ENCODE data around the gene GPR137B. TPM values are rescaled to one million over a fixed set of nuclear protein-coding genes. Genes with fewer than 3 reads are reported as not detected.

GPR137B gene
- total and polyA plus RNA-seq, 9 of the 15 experiments (the other 6 are each of a cell fraction or from before 2014, with no cell fraction given) = 0.04 to 1.0 (median 0.62) TPM

DNA sequence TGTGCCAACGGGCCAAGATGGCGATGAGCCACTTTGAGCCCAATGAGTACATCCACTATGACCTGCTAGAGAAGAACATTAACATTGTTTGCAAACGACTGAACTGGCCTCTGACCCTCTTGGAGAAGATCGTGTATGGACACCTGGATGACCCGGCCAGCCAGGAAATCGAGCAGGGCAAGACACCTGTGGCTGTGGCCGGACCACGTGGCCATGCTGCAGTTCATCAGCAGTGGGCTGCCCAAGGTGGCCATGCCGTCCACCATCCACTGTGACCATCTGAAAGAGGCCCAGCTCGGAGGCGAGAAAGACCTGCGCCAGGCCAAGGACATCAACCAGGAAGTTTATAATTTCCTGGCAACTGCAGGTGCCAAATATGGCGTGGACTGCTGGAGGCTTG is 32.2 kb upstream of the GPR137B start (continued):
- no peak for TF ChIP-seq HINFP (tag; conservative IDR thresholded peaks at IDR 0.05; ENCODE audit: low read depth)
- TF ChIP-seq E2F8 (IDR thresholded peaks at IDR 0.05; ENCODE audit: low read depth, partially characterized antibody) = no peak
- no peak for TF ChIP-seq GATAD2B (IDR thresholded peaks at IDR 0.05; ENCODE audit: borderline replicate concordance)
- no peak for TF ChIP-seq SMARCA5 (IDR thresholded peaks at IDR 0.05)

GRCh38 chr1:236111527-236112331 is 30.6 kb upstream of the GPR137B start:
- no peaks in the 10 kb centered on the region for H3K9me3 ChIP-seq (replicated peaks; ENCODE audit: control insufficient read depth, insufficient read depth, low read depth, low read length)
- FAIRE-seq (no peak), ATAC-seq (no peak), DNase-seq (ENCODE audit: extremely low read depth in 1 of 4, low spot score in 3 of 4) (no peak)
- no peak overlapping the region for H3K4me2 ChIP-seq (ENCODE audit: insufficient read depth, low read length)
- H2AFZ ChIP-seq (ENCODE audit: low read depth, low read length) = no peak overlapping the region
- H3K27ac ChIP-seq (ENCODE audit: extremely low read depth, low read depth, low read length) = no peak overlapping the region
- intact Hi-C loops (cut with micrococcal nuclease) = no loop called here
- no TSS peak for BruUV-seq (replicated peaks)
- H3K4me3 ChIP-seq = no peak overlapping the region
- in situ Hi-C loops (cut with MboI) = loop anchor here (5.0 to 25.0 kb wide), 3 partner anchors 381 to 1451 kb away; no protein-coding TSS in a partner anchor
- WGBS (ENCODE audit: insufficient coverage, low coverage, missing lambda C conversion rate) = 12% methylated on average over 17 of the region's 17 CpGs
- no peaks in the 10 kb centered on the region for H3K36me3 ChIP-seq (ENCODE audit: control insufficient read depth, insufficient read depth, low read length)
- CTCF ChIA-PET (ENCODE audit: low intra/inter-chr PET ratio) = no interaction called here
- no peaks in the 10 kb centered on the region for H3K9me1 ChIP-seq (ENCODE audit: control insufficient read depth, insufficient read depth, low read length)
- H3K9ac ChIP-seq (ENCODE audit: insufficient read depth in 1 of 2, low read depth in 2 of 2, low read length in 2 of 2) = no peak overlapping the region
- H3K4me1 ChIP-seq (replicated peaks in 1 of 2; ENCODE audit: control insufficient read depth in 2 of 2, insufficient read depth in 2 of 2, low read length in 2 of 2) = peaks cover 0 to 5% of the 10 kb centered on the region in 2 experiments; a peak in 3 of 5 replicates
- peaks cover under 1 to 30% of the 10 kb centered on the region in 2 experiments; a peak in 3 of 5 replicates for H3K27me3 ChIP-seq (ENCODE audit: control insufficient read depth in 2 of 2, insufficient read depth in 2 of 2, low read length in 2 of 2)
- POLR2A ChIA-PET = interaction anchor here (1.5 kb wide), 1 partner anchor 376 kb away, joined by 4 read pairs; no protein-coding TSS in a partner anchor
- H3K79me2 ChIP-seq (ENCODE audit: control insufficient read depth, insufficient read depth, low read length) = no peaks in the 10 kb centered on the region
- no peaks in the 10 kb centered on the region for H4K20me1 ChIP-seq (replicated peaks; ENCODE audit: control insufficient read depth, insufficient read depth, low read length)
- TF ChIP-seq POLR2H (tag; IDR thresholded peaks at IDR 0.05; ENCODE audit: low read depth) (no peak), ZMIZ1 (IDR thresholded peaks at IDR 0.05; ENCODE audit: low read depth in 2 of 2, low read length in 2 of 2) (no peak), ZNF347 (CRISPR knock-in tag; IDR thresholded peaks at IDR 0.05; ENCODE audit: low read depth) (no peak), HOXB6 (CRISPR knock-in tag; IDR thresholded peaks at IDR 0.05; ENCODE audit: borderline replicate concordance) (no peak), ZNF165 (CRISPR knock-in tag; IDR thresholded peaks at IDR 0.05; ENCODE audit: borderline replicate concordance) (no peak), SNAPC5 (CRISPR knock-in tag; IDR thresholded peaks at IDR 0.05) (no peak), ZFX (CRISPR knock-in tag; IDR thresholded peaks at IDR 0.05) (no peak)

All from K562 (cell line).